ENCODE measurements around the gene SETBP1.

The SETBP1 gene

GRCh38 chr18:44697315-44697714 is 16.6 kb downstream of the SETBP1 start:
- Histone ChIP-seq H3K27ac (ENCODE audit: extremely low read depth, low read depth, low read length) (no peak overlapping the region), H3K4me1 (ENCODE audit: control insufficient read depth, insufficient read depth, low read length) (peaks cover 14% of the 10 kb centered on the region), H3K4me3 (ENCODE audit: low read depth, low read length) (no peak overlapping the region), H3K36me3 (ENCODE audit: control insufficient read depth in 2 of 2, insufficient read depth in 1 of 2, low read length in 2 of 2) (no peaks in the 10 kb centered on the region), H3K9me3 (ENCODE audit: control insufficient read depth, insufficient read depth, low read depth, low read length) (no peaks in the 10 kb centered on the region)
- CTCF ChIA-PET, result interaction anchor here (0.6 kb wide), 1 partner anchor 1070 kb away, joined by 3 read pairs; no protein-coding TSS in a partner anchor
- TF ChIP-seq SP3 (tag by site-specific recombination; IDR thresholded peaks at IDR 0.05) (no peak), KLF8 (tag by site-specific recombination; IDR thresholded peaks at IDR 0.05) (no peak), ZBTB49 (tag by site-specific recombination; IDR thresholded peaks at IDR 0.05; ENCODE audit: low read depth) (no peak), ZNF843 (tag by site-specific recombination; IDR thresholded peaks at IDR 0.05) (no peak), ZNF133 (tag by site-specific recombination; IDR thresholded peaks at IDR 0.05) (no peak), ZNF530 (tag by site-specific recombination; IDR thresholded peaks at IDR 0.05; ENCODE audit: low read depth) (no peak), ZNF404 (tag by site-specific recombination; IDR thresholded peaks at IDR 0.05) (no peak), GLIS1 (tag by site-specific recombination; IDR thresholded peaks at IDR 0.05) (no peak), ZNF211 (tag by site-specific recombination; IDR thresholded peaks at IDR 0.05; ENCODE audit: low read depth) (no peak)
- TF ChIP-seq, protein P1, sequence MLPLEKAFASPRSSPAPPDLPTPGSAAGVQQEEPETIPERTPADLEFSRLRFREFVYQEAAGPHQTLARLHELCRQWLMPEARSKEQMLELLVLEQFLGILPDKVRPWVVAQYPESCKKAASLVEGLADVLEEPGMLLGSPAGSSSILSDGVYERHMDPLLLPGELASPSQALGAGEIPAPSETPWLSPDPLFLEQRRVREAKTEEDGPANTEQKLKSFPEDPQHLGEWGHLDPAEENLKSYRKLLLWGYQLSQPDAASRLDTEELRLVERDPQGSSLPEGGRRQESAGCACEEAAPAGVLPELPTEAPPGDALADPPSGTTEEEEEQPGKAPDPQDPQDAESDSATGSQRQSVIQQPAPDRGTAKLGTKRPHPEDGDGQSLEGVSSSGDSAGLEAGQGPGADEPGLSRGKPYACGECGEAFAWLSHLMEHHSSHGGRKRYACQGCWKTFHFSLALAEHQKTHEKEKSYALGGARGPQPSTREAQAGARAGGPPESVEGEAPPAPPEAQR (tag by site-specific recombination; IDR thresholded peaks at IDR 0.05), result no peak
- TF ChIP-seq, protein P2, sequence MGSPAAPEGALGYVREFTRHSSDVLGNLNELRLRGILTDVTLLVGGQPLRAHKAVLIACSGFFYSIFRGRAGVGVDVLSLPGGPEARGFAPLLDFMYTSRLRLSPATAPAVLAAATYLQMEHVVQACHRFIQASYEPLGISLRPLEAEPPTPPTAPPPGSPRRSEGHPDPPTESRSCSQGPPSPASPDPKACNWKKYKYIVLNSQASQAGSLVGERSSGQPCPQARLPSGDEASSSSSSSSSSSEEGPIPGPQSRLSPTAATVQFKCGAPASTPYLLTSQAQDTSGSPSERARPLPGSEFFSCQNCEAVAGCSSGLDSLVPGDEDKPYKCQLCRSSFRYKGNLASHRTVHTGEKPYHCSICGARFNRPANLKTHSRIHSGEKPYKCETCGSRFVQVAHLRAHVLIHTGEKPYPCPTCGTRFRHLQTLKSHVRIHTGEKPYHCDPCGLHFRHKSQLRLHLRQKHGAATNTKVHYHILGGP (tag by site-specific recombination; IDR thresholded peaks at IDR 0.05), result no peak
- POLR2A ChIA-PET, result no interaction called here

- Histone ChIP-seq H3K4me1 (ENCODE audit: control insufficient read depth, insufficient read depth, low read length) (peaks cover 14% of the 10 kb centered on the region), H3K36me3 (ENCODE audit: control insufficient read depth in 2 of 2, insufficient read depth in 1 of 2, low read length in 2 of 2) (no peaks in the 10 kb centered on the region), H3K27ac (ENCODE audit: extremely low read depth, low read depth, low read length) (no peak overlapping the region), H3K9me3 (ENCODE audit: control insufficient read depth, insufficient read depth, low read depth, low read length) (no peaks in the 10 kb centered on the region), H3K4me3 (ENCODE audit: low read depth, low read length) (no peak overlapping the region)
- TF ChIP-seq PATZ1 (tag by site-specific recombination; IDR thresholded peaks at IDR 0.05) (no peak), HOXC10 (CRISPR knock-in tag; IDR thresholded peaks at IDR 0.05) (no peak), ZIC2 (tag by site-specific recombination; IDR thresholded peaks at IDR 0.05) (no peak), ZNF426 (tag by site-specific recombination; IDR thresholded peaks at IDR 0.05) (no peak), ZNF530 (tag by site-specific recombination; IDR thresholded peaks at IDR 0.05; ENCODE audit: low read depth) (no peak), ZNF121 (tag by site-specific recombination; IDR thresholded peaks at IDR 0.05) (no peak), WT1 (tag by site-specific recombination; IDR thresholded peaks at IDR 0.05) (no peak), ZNF704 (tag by site-specific recombination; IDR thresholded peaks at IDR 0.05) (no peak)
- TF ChIP-seq, protein P3, sequence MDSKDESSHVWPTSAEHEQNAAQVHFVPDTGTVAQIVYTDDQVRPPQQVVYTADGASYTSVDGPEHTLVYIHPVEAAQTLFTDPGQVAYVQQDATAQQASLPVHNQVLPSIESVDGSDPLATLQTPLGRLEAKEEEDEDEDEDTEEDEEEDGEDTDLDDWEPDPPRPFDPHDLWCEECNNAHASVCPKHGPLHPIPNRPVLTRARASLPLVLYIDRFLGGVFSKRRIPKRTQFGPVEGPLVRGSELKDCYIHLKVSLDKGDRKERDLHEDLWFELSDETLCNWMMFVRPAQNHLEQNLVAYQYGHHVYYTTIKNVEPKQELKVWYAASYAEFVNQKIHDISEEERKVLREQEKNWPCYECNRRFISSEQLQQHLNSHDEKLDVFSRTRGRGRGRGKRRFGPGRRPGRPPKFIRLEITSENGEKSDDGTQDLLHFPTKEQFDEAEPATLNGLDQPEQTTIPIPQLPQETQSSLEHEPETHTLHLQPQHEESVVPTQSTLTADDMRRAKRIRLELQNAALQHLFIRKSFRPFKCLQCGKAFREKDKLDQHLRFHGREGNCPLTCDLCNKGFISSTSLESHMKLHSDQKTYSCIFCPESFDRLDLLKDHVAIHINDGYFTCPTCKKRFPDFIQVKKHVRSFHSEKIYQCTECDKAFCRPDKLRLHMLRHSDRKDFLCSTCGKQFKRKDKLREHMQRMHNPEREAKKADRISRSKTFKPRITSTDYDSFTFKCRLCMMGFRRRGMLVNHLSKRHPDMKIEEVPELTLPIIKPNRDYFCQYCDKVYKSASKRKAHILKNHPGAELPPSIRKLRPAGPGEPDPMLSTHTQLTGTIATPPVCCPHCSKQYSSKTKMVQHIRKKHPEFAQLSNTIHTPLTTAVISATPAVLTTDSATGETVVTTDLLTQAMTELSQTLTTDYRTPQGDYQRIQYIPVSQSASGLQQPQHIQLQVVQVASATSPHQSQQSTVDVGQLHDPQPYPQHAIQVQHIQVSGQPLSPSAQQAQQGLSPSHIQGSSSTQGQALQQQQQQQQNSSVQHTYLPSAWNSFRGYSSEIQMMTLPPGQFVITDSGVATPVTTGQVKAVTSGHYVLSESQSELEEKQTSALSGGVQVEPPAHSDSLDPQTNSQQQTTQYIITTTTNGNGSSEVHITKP (tag by site-specific recombination; IDR thresholded peaks at IDR 0.05), result no peak
- POLR2A ChIA-PET, result no interaction called here
- CTCF ChIA-PET, result interaction anchor here (0.6 kb wide), 1 partner anchor 1112 kb away, joined by 3 read pairs; no protein-coding TSS in a partner anchor
Measured at GRCh38 chr18:44698518-44698917, 17.8 kb downstream of the SETBP1 start.
